GM12872 (cell line): Measurements from ENCODE around the gene IDUA.

Experiments
- TF ChIP-seq, protein P1 (sequence below): IDR thresholded peaks from 3 replicates; pipeline ENCODE4 v1.5.1; 2011; ENCODE audit warnings: low read depth, mild to moderate bottlenecking, low read length, moderate library complexity; ENCODE audit not compliant: insufficient read depth

Gene IDUA

DNA sequence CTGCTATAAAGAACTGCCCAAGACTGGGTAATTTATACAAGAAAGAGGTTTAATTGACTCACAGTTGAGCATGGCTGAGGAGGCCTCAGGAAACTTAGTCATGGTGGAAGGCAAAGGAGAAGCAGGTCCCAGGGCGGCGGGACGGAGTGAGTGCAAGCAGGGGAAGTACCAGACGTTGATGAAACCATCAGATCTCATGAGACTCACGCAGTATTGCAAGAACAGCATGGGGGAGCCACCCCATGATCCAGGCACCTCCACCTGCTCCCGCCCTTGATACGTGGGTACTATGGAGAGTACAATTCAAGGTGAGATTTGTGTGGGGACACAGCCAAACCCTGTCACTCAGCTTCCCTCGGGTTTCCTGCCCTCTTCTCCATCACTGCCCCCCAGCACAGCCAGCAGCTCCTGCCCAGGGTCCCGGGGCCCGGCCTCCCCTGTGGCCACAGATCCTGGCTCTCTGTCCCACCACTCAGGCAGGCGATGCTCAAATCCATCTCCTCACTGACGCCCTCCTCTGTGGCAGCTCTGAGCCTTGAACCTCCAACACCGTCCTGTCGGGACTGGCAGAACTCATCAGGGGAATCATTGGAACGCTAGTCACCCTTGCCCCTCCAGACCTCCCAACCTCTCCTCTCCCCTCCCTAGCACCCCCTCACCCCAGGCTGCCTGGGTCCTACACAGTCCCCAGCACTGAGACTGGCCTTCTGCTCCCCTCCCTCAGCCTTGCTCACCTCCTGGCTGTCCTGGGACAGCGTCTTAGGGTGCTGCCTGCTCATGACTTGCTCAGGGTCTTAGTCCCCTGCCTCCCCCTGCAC is 62.1 kb downstream of the IDUA start:
- TF ChIP-seq, protein P1, sequence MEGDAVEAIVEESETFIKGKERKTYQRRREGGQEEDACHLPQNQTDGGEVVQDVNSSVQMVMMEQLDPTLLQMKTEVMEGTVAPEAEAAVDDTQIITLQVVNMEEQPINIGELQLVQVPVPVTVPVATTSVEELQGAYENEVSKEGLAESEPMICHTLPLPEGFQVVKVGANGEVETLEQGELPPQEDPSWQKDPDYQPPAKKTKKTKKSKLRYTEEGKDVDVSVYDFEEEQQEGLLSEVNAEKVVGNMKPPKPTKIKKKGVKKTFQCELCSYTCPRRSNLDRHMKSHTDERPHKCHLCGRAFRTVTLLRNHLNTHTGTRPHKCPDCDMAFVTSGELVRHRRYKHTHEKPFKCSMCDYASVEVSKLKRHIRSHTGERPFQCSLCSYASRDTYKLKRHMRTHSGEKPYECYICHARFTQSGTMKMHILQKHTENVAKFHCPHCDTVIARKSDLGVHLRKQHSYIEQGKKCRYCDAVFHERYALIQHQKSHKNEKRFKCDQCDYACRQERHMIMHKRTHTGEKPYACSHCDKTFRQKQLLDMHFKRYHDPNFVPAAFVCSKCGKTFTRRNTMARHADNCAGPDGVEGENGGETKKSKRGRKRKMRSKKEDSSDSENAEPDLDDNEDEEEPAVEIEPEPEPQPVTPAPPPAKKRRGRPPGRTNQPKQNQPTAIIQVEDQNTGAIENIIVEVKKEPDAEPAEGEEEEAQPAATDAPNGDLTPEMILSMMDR = no peak

DNA sequence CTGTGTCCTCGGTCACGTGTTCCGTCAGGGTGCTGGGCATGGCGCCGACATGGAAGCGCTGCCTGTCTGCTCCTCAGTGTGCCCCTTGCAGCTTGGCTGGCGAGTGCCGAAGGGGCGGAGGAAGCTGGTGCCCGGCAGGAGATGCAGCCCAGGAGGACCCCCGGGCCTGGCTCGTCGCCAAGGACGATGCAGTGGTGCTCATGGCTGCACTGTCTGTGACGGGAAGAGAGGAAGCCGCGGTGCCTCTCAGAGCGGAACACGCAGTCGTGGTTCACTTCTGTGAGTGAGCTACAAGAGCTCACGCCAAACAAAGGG is 62.7 kb downstream of the IDUA start:
- TF ChIP-seq, protein P1 = no peak

DNA sequence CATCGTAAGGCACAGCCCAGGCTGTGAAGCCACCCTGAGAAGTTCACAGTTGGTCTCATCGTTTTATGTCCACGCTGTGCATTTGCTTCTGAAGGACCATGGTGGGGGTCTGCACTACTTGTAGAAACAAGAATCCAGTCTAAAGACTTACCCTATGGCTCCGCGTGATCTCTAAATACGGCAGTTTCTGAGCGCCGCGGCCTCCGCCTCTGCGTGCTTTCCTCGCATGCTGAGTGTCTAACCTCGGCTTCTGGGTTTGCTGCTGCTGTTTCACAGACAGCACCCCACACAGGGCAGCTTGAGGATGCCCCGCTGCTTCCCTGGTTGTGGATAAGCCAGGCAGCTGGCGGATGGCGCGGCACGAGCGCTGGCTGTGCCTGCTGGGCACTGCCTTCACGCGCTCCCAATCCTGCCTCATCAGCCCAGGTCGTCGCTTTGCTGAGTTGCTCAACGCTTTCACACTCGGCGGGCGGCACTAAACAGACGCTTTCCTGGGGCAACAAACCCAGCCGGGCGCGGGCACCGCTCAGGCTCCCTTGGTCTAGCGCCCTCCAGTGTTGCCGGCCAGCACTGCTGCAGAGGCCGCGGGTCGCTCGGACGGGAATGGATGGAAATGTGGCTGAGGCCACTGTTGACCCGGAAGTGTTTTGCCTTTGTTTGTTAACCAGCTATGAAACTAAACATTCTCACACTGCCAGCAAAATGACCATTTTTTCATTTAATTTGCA is 63.8 kb downstream of the IDUA start:
- TF ChIP-seq, protein P1 = no peak

DNA sequence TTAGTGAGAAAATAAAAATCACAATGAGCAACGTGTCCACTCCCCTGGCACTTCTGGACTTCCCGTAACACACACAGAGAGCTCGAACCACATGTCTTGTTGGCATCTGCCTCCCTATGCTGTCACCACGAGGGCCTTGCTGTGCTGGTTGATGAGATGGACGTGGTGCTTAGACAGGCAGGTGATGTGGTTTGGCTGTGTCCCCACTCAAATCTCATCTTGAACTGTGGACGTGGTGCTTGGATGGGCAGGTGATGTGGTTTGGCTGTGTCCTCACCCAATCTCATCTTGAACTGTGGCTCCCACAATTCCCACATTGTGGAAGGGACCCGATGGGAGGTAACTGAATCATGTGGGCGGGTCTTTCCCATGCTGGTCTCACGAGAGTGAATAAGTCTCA is 64.6 kb downstream of the IDUA start:
- TF ChIP-seq, protein P1 = no peak

DNA sequence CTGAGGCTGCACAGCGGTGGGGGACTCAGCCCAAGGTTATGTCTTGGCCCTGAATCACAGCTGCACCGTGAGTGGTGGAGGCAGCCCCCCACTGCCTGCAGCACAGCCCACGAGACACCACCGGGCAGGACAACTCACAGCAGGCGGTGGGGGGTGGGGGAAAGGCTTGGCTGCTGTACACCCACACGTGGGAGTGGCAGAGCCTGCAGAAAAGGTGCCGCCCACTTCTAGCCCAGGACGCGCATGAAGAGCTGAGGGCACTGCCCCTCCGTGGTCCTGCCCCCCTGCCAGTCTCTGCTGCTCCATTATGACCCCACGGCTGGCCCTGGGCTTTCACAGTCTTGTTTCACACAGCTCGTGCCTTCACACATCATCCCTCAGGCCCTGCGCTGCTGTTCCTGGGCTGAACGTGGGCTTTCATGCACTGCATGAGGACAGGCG is 65.4 kb downstream of the IDUA start:
- TF ChIP-seq, protein P1 = no peak

DNA sequence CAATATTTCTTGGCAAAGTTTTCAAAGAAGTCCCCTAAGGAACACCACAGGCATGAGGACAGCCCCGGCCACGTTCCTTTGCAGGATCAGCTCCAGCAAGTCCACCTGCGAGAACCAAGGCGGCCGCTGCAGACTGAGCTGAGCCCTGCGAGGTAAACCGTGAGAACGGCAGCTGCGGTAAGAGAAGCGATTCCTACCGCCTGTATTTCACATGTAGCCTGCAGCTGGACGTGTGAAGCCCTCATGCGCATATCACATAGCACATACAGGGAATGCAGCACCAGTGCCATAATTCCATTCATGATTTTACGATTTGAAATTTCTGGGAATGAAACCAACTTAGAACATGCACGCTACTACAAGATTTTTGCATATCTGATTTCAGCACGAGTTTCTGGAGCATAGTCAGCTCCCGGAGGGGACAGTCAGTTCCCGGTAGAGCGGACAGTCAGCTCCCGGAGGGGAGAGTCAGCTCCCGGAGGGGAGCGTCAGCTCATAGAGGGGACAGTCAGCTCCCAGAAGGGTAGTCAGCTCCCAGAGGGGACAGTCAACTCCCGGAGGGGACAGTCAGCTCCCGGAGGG is 66.3 kb downstream of the IDUA start:
- TF ChIP-seq, protein P1 = no peak
